Skin epidermis (tissue), 12 donors: ENCODE data around the gene PDHB.

Experiments used
- H3K27ac ChIP-seq, 21 experiments: fragments of 200-600 bp; sonication (generic) in 11 of 21; one replicate each; pipeline ENCODE4 v1.5.0; 2020; ENCODE audit warnings: mild to moderate bottlenecking in 3 of 21, inconsistent platforms in 2 of 21, moderate library complexity in 2 of 21
- H3K4me3 ChIP-seq, 7 experiments: fragments of 200-600 bp; sonication (generic) in 2 of 7; one replicate each; pipeline ENCODE4 v1.5.0; 2020; ENCODE audit warnings: inconsistent platforms in 2 of 7, mild to moderate bottlenecking in 2 of 7, moderate library complexity in 1 of 7

The PDHB gene

GRCh38 chr3:58433400-58434167, at the start of gene PDHB:
Gene PDHB (minus strand): TSS chr3:58433832. CDS start chr3:58433809, 23 bp downstream.
- H3K4me3 ChIP-seq: peak within 1 kb of the TSS; percentile 53 to 72 (median 60)
- peak within 1 kb of the TSS; percentile 47 to 97 (median 88) for H3K27ac ChIP-seq

DNA sequence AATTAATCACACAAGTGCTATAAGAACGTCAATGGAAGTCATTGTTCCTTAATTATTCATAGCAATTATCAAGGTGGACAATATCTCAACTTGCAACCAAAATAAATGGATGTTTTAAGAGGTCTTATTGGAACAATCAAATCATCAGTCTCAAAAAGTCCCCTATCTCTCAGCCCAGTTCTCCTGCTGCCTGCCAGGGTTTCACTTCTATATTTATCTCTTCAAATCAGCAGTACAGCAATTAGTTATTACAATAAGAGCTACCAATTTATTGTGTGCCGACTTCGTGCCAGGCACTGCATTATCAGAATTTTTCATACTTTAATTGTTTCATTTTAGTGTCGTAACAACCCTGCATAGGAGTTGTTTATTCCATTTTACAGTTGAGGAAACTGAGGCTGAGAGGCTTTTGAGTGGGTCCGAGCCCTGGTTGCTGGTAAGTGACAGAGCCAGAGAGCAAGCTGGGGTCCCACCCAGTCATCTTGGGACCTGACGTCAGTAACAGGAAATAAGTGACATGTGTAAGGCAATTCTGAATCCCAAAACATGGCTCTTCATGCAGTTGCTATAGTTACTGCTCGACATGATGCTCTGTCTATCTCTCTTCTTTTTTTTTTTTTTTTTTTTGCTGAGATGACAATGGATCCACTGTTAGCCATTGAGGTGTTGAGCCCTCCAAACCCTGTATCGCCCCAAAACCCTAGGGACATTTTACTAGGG, 49.4 kb upstream of the PDHB start:
- Histone ChIP-seq H3K4me3 (no peak overlapping the region), H3K27ac (no peak overlapping the region)

DNA sequence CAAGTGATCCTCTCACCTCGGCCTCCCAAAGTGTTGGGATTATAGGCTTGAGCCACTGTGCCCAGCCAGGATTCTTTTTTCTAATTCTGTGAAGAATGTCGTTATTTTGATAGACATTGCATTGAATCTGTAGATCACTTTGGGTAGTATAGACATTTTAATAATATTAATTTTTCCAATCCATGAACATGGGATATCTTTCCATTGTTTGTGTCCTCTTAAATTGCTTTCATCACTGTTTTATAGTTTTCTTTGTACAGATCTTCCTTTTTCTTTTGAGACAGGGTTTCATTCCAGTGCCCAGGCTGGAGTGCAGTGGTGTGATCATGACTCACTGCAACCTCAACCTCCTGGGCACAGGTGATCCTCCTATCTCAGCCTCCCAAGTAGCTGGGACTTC, 46.7 kb upstream of the PDHB start:
- H3K4me3 ChIP-seq: no peak overlapping the region

DNA sequence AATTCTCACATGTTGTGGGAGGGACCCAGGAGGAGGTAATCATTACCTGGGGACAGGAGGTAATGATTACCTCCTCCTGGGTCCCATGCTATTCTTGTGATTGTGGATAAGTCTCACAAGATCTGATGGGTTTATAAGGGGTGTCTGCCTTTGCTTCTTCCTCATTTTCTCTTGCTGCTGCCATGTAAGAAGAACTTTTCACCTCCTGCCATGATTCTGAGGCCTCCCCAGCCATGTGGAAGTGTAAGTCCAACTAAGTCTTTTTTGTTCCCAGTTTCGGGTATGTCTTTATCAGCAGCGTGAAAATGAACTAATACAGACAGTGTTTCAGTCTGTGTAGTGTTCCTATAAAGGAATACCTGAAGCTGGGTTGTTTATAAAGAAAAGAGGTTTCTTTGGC, 45.1 kb upstream of the PDHB start:
- Histone ChIP-seq H3K4me3 (no peak overlapping the region), H3K27ac (no peak overlapping the region)

More for the DNA sequence above, 46.7 kb upstream of the PDHB start:
- H3K27ac ChIP-seq: no peak overlapping the region

- Histone ChIP-seq H3K27ac (peak overlapping the region in 1 of 21 experiments; percentile 7), H3K4me3 (no peak overlapping the region)
Observed at GRCh38 chr3:58474967-58475578, 41.4 kb upstream of the PDHB start.

- Histone ChIP-seq H3K4me3 (no peak overlapping the region), H3K27ac (peak overlapping the region in 2 of 21 experiments; percentile 1 to 33)
Observed at GRCh38 chr3:58474348-58474911, 40.8 kb upstream of the PDHB start.

- peak overlapping the region in 1 of 21 experiments; percentile 1 for H3K27ac ChIP-seq
- H3K4me3 ChIP-seq: no peak overlapping the region
Observed at GRCh38 chr3:58473275-58473674, 39.6 kb upstream of the PDHB start.

DNA sequence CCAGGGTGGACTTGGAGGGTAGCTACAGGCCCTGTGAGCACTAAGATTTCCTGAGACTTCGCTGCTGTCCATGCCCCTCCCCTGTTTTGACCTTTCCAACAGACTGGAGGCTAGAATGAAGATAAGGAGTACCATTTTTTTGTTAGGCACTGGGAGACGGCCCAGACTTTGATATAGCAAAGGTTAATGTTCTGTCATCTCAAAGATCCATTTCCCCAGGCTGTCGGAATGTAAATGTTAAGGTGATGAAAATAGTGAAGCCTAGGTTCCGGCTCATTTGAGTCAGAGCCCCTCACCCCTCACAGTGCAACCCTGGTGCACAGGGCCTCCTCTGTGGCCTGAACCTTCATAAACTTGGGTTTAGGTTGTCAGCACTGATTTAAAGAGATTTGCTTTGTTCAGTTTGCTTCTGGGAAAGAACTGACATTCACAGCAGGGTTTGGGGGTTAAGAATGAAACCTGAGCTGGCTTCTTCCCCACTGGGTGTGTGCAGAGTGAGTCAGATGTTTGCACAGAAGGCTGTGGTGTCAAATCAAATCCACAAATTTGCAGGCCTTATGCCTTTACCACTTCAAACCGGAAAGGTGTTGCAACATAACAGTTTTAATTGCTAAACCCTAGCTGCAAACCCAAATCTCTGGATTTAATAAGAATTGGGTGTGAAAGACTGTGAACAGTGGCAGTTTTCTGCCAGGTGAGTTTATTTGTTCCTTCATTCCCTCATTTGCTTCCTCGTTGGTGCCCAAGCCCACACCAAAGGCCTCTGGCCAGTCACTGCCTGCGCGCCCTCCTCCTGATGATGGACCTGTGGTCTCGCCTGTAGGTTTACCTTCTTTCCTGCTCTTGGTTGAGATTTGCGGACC, 37.6 kb upstream of the PDHB start:
- H3K4me3 ChIP-seq: no peak overlapping the region
- H3K27ac ChIP-seq: peak overlapping the region in 16 of 21 experiments; percentile 6 to 89 (median 56)

DNA sequence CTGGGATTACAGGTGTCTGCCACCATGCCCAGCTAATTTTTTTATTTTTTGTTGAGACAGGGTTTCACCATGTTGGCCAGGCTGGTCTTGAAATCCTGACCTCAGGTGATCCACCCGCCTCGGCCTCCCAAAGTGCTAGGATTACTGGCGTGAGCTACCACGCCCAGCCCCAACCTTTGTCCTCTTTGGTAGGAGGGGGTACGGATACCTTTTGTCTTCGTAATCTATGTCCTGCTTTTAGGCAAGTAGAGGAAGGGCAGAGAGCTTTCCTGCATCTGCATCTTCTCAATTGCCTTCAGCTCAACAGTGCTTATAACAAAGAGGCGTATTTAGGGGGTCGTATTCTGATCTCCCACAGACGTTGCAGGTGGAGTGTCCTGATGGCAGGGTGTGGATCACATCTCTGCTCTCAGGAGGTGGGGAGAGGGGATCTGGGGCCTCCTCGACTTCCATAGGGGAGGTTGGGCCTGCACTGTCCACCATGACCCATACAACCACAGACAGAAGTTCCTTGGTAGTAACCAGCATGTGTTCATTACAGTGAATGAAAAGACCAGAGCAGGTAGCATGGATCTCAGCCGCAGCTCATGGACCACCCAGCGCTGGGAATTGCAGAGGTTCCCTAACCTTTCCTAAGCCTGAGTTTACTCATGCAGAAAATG, 36.9 kb upstream of the PDHB start:
- Histone ChIP-seq H3K4me3 (no peak overlapping the region), H3K27ac (peak overlapping the region in 12 of 21 experiments; percentile 6 to 89 (median 56))

- Histone ChIP-seq H3K4me3 (no peak overlapping the region), H3K27ac (no peak overlapping the region)
Observed at GRCh38 chr3:58469096-58469495, 35.5 kb upstream of the PDHB start.

DNA sequence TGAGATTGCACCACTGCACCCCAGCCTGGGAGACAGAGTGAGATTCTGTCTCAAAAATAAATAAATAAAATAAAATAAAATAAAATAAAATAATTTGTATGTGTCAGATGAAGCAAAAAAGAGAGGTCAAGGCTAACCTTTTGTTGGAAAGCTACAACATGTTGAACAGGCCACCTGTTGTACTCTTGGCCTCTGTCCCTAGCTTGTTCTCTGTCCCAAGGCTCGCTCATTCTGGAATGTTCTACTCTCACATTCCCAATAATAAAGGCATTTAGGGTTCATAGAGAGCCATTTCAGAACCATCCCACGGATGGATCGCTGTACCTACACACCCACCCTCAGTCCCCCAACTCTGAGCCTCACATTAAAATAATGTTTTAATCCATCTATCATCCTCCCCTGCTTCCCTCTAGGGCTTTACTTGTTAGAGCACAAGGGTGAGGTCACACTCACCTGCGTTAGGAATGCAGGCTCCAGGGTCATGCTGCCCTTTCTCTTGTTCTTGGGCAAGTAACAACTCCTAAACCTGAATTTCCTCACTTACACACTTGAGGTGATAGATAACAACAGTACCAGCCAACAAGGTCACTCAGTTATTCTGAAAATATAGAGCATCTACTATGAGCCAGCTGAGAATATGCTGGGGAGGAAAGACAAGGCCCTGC, 33.4 kb upstream of the PDHB start:
- H3K4me3 ChIP-seq: no peak overlapping the region
- no peak overlapping the region for H3K27ac ChIP-seq

- no peak overlapping the region for H3K27ac ChIP-seq
Observed at GRCh38 chr3:58464866-58465265, 31.2 kb upstream of the PDHB start.

DNA sequence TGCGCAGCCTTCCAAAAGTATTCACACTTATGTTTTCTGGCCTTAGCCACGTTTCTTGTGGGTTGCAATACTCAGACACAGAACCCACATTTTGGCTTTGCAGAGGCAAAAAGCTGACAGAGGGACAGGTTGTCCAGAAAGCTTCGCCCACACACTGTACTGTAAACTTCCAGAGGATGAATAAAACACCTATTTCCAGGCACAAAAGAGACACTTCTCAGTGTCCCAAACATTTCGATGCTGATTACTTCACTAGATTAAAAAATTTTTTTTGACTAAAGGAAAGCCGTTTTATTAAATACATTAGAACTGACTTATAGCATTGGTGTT, 30.3 kb upstream of the PDHB start:
- Histone ChIP-seq H3K4me3 (no peak overlapping the region), H3K27ac (no peak overlapping the region)

More at GRCh38 chr3:58464866-58465265, 31.2 kb upstream of the PDHB start:
- no peak overlapping the region for H3K4me3 ChIP-seq

DNA sequence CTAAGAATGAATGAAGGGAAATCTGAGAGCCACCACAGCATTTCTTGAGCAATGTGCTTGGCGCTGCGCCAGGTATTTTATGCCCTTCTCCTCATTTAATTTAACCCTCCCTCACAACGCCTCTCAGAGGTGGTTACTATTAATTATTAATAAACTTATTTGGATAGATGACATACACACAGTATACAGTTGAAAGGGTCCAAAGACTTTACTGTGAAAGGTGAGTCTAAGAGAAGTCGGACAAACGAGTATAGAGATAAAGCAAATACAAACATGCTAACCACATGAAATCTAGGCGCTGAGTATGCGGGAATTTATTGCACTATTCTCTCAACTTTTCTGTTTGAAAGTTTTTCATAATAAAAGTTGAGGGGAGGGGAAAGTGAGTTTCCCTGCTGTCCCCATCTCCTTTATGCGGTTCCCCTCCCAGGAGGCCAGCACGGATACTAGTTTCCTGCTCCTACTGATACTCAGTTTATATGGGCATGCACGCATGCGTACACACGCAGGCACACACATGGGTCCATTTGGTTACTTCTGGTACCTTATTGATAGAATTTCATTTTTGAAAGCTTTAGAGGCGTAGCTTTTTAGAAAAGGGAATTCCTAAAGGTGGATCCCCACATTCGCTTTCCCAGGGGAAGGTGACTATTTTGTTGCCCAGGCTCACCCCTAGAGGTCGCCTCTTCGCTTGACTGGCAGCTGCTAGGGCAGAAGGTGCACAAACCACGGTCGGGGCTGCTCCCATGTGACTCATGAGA, 29.7 kb upstream of the PDHB start:
- H3K27ac ChIP-seq: no peak overlapping the region
- no peak overlapping the region for H3K4me3 ChIP-seq

- no peak overlapping the region for H3K27ac ChIP-seq
- no peak overlapping the region for H3K4me3 ChIP-seq
Observed at GRCh38 chr3:58462829-58463180, 29.2 kb upstream of the PDHB start.

- no peak overlapping the region for H3K27ac ChIP-seq
- no peak overlapping the region for H3K4me3 ChIP-seq
Observed at GRCh38 chr3:58459160-58459559, 25.5 kb upstream of the PDHB start.

DNA sequence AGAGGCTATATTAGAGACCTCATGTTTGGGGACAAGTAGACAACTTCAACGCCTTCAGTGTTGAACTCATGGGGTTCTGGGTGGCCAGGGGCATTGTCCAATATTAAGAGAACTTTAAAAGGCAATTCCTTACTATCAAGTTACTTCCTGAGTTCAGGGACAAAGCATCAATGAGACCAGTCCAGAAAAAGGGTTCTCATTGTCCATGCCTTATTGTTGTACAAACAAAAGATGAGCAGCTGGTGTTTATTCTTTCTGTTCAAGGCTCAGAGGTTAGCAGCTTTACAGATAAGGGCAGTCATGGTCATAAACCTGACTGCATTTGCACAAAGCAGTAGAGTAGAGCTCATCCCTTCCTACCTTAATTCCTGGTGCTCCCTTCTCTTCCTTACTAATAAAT, 18.5 kb upstream of the PDHB start:
- no peak overlapping the region for H3K27ac ChIP-seq
- no peak overlapping the region for H3K4me3 ChIP-seq
